ENCODE measurements around the gene APOH. TPM values are rescaled to one million over a fixed set of nuclear protein-coding genes. Genes with fewer than 3 reads are reported as not detected.

APOH gene
- polyA plus RNA-seq, 3 donors = 0.19 to 1.2 (median 0.20) TPM

DNA sequence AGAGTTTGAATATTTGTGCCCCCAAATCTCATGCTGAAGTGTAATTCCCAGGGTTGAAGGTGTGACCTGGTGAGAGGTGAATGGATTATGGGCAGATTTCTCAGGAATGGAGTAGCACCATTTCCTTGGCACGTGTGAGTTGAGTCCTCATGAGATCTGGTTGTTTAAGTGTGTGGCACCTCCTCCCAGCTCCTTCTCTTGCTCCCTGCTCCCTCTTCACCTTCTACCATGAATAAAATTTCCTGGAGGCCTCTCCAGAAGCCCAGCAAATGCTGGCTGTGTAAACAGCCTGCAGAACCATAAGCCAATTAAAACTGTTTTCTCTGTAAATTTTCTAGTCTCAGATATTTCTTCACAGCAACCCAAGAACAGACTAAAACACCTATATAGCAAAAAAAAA is 12.6 kb upstream of the APOH start:
- DNase-seq (ENCODE audit: extremely low read depth in 1 of 11, low read depth in 9 of 11, low spot score in 4 of 11) = no peak

- DNase-seq (ENCODE audit: extremely low read depth in 1 of 11, low read depth in 9 of 11, low spot score in 4 of 11) = no peak
Measured at GRCh38 chr17:66240630-66241029, 11.4 kb upstream of the APOH start.

GRCh38 chr17:66240013-66240412 is 10.8 kb upstream of the APOH start:
- DNase-seq (ENCODE audit: extremely low read depth in 1 of 11, low read depth in 9 of 11, low spot score in 4 of 11) = no peak

GRCh38 chr17:66235377-66235994 is 6.3 kb upstream of the APOH start:
- no peak for DNase-seq (ENCODE audit: extremely low read depth in 1 of 11, low read depth in 9 of 11, low spot score in 4 of 11)

GRCh38 chr17:66234611-66235010 is 5.4 kb upstream of the APOH start:
- no peak for DNase-seq (ENCODE audit: extremely low read depth in 1 of 11, low read depth in 9 of 11, low spot score in 4 of 11)

DNA sequence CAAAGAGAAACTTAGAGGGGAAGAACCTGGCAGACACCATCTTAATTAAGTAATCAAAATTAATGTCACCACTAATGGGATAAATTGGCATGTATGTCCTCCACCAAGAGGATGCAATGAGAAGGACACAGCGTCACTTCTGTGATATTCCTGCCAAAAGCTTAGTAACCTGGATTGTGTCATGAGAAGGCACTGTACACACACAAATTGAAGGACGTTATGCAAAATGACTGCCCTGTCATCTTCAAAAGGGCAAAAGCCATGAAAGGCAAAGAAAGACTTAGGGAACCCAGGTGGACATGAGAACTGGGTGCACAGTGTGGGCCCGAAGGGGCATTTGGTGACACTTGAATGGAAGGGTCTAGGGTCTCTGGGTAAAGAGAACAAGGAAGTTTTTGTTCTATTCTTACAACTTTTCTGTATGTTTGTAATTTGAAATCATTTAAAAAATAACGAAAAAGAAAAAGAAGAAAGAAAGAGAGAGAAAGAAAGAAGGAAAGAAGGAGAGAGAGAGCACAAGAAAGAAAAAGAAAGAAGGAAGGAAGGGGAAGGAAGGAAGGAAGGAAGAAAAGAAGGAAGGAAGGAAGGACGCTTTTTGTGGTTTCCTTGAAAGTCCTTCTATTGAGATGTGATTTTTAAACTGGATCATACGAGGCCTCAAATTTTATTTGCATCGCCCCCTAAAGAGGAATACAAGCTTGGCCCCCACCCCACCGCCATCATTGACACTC is 4.0 kb upstream of the APOH start:
- DNase-seq (ENCODE audit: extremely low read depth in 1 of 11, low read depth in 9 of 11, low spot score in 4 of 11) = no peak

DNA sequence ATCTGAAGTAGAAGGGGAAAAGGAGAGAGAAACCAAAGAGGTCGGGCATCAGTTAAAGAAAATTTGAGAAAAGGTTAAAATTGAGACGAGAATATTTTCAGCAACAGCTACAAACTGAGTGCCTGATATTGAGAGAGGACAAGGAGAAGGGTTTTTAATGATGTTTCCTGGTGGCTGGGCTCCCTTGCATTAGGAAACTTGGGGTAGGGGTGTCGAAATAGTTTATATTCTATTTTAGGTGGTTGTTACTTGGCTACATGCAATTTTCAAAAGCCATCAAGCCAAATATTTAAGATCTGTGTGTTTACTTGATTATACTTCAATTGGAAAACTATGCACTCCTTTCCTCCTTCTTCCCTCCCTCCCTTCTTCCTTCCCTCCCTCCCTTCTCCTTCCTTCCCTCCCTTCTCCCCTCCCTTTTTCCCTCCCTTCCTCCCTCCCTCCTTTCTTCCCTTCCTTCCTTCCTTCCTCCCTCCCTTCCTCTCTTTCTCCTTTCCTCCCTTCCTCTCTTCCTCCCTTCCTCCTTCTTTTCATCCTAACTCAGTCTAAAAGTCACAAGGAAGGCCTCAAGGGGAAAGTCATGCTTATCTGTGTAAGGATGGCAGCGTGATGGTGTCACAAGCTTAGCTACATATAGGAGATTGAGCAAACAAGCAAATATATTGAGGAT is 1.8 kb upstream of the APOH start:
- no peak for DNase-seq (ENCODE audit: extremely low read depth in 1 of 11, low read depth in 9 of 11, low spot score in 4 of 11)

- no peak for DNase-seq (ENCODE audit: extremely low read depth in 1 of 11, low read depth in 9 of 11, low spot score in 4 of 11)
Measured at GRCh38 chr17:66229783-66230538, 746 bp upstream of the APOH start.

- DNase-seq (ENCODE audit: extremely low read depth in 1 of 11, low read depth in 9 of 11, low spot score in 4 of 11) = no peak
Measured at GRCh38 chr17:66227212-66228045, 1.8 kb downstream of the APOH start.

GRCh38 chr17:66222798-66223350 is 6.3 kb downstream of the APOH start:
- DNase-seq (ENCODE audit: extremely low read depth in 1 of 11, low read depth in 9 of 11, low spot score in 4 of 11) = no peak

DNA sequence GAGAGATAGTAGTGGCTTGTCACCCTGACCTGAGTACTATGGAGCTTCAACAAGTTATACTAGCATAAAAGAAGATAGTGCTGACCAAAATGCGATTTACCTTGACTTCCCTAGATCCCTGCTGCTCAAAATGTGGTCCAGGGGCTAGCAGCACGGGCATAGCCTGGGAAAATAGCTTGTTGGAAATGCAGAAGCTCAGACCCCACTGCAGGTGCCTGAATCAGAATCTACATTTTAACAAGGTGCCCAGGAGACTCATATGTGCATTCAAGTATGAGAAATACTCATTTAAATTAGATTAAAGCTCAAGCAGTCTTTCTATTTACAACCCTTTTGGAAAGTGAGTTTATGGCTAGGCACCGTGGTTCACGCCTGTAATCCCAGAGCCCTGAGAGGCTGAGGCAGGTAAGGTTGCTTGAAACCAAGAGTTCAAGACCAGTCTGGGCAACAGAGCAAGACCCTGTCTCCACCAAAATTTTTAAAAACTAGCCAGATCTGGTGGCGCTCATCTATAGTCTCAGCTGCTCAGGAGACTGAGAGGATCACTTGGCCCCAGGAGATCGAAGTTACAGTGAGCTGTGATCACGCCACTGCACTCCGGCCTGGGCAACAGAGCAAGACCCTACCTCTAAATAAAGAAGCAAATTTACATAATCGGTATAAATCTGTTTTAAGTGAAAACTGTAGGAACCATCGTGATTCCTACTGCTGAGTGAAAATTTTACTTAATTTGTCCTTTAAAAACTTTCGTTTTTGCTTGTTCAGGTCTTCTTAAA is 7.3 kb downstream of the APOH start:
- DNase-seq (ENCODE audit: extremely low read depth in 1 of 11, low read depth in 9 of 11, low spot score in 4 of 11) = no peak

- DNase-seq (ENCODE audit: extremely low read depth in 1 of 11, low read depth in 9 of 11, low spot score in 4 of 11) = no peak
Measured at GRCh38 chr17:66221343-66221742, 7.9 kb downstream of the APOH start.

- no peak for DNase-seq (ENCODE audit: extremely low read depth in 1 of 11, low read depth in 9 of 11, low spot score in 4 of 11)
Measured at GRCh38 chr17:66220079-66220835, 9.0 kb downstream of the APOH start.

DNA sequence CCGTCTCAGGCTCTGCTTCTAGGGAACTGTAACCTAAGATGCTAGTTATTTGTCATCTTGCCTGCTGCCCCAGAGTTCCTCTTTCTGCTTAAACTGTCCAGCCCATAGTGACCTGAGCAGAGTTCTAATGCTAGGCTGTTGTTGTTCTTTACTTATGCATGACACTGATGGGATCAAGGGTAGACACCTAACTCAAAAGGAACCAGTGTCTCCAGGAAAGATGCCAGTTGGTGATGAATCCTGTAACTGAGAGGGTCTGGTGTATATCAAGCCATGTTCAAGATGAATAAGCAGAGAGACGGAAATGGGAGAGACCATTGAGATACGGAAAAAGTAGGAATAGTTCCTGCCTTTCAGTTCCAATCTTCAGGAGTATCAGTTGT is 13.7 kb downstream of the APOH start:
- no peak for DNase-seq (ENCODE audit: extremely low read depth in 1 of 11, low read depth in 9 of 11, low spot score in 4 of 11)

DNA sequence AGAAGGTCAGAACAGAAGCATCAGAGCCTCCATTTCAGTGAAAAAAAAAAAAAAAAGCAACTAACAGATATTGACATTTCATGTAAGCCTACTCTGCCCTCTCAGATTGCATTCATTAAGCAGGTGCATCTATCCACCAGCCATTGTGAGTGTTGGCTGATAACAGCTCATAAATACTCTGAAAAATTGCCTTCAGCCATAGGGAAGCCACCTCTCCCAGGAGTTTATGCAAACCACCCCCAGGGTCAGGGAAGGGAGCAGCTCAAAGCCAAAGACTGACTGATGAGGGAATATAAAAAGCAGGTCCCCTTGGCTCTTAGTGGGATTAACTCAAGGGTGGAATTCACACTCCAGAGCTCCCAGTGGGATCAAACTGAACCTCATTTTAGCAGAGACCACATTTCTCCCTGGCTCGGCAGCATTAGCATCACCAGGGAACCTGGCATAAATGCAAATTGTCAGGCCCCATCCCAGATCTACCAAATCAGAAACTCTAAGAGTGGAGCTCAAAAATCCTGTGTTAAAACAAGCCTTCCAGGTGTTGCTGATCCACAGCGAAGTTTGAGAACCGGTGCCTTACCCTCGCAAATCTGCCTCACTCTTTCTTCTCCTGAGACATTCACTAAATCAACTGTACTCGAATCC is 14.2 kb downstream of the APOH start:
- DNase-seq (ENCODE audit: extremely low read depth in 1 of 11, low read depth in 9 of 11, low spot score in 4 of 11) = no peak

DNA sequence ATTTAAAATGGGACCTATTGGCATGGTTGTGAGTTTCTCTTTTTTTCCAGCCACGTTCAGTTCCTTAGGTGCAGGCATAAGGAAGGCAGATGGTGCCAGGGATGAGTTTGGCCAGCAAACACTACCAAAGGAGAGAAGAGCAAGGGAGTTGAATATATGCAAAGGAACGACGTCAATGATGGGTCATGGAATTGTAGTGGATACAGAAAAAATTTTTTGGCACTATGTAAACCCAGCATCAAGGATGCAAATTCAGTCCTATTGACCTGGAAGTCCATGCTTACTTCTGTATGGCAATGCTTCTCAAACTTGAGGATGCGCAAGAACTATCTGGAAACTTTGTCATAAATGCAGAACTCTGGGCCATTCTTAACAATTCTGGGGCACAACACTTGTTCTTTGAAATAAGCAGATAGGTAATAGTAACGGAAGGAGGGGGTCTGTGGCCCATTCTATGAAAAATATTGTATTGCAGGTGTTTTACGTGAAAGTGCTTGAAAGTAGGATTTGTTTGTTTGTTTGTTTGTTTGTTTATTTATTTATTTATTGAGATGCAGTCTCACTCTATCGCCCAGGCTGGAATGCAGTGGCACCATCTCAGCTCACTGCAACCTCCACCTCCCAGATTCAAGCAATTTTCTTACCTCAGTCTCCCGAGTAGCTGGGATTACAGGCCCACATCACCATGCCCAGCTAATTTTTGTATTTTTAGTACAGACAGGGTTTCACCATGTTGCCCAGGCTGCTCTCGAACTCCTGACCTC is 18.0 kb downstream of the APOH start:
- no peak for DNase-seq (ENCODE audit: extremely low read depth in 1 of 11, low read depth in 9 of 11, low spot score in 4 of 11)

All from renal cortex interstitium (tissue), 11 donors.